SKM-1 (cell line): ENCODE results near the gene NFE2L1.
"Not testable (repeated sequence)": the region's sequence is repeated elsewhere in the genome, so short reads cannot be mapped to it uniquely, and the experiment has no call there.

ENCODE experiments used
- DNase-seq: peaks from one replicate; lab custom pipeline; 2025; ENCODE audit not compliant: unreplicated experiment; lab: John Stamatoyannopoulos, UW

Gene NFE2L1

DNA sequence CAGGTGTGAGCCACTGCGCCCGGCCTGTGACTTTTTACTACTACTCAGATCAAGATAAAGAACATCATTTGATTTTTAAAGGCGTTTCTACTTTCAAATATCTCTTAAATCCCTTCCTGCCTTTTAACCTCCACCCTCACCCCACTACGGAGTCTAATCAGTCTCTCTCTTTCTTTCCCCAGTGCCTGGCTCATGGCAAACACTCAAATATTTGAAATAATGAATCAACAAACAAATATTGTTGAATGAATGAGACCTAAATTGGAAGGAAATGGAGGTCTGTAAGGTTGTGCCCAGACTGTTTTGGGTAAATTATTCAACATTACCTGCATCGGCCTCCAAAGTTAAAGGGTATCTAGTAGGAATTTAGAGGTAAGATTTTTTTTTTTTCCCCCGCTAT lies 25.3 kb upstream of the NFE2L1 start:
- no peak for DNase-seq

DNA sequence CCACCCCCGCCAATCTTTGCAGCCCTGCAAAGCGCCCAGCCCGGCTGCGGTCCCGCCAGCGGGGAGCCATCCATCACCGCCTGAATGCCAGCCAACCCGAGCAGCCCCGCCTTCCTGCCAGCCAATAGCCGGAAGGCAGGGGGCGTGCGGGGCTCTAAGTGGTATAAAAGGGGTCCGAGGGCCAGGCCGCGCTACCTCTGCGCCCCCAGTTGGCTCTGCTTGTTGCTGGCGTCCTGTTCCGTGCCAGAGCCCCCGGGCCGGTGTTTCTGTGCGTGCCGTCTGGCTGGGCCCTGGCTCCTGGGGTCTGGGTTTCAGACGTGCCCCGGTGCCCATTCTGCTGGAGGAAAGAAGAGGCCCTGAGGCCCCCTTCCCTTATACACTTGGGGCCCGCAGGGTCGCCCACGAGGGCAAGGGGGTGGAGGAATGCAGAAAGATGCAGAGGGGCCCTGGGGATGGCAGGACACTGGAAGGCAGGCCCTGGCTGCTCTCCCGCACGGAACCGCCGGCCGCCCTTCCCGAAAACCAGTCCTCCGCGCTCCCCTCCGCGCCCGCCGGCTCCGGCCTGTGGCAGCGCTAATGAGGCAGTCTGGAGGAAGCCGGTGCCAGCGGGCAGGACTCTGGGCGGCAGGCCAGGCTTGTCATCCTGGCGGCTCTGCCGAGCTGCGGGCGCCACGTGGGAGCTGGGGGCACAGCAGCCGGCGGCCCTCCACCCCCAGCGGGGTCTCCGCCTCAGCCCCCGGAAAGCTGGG lies 24.6 kb upstream of the NFE2L1 start:
- no peak for DNase-seq

DNA sequence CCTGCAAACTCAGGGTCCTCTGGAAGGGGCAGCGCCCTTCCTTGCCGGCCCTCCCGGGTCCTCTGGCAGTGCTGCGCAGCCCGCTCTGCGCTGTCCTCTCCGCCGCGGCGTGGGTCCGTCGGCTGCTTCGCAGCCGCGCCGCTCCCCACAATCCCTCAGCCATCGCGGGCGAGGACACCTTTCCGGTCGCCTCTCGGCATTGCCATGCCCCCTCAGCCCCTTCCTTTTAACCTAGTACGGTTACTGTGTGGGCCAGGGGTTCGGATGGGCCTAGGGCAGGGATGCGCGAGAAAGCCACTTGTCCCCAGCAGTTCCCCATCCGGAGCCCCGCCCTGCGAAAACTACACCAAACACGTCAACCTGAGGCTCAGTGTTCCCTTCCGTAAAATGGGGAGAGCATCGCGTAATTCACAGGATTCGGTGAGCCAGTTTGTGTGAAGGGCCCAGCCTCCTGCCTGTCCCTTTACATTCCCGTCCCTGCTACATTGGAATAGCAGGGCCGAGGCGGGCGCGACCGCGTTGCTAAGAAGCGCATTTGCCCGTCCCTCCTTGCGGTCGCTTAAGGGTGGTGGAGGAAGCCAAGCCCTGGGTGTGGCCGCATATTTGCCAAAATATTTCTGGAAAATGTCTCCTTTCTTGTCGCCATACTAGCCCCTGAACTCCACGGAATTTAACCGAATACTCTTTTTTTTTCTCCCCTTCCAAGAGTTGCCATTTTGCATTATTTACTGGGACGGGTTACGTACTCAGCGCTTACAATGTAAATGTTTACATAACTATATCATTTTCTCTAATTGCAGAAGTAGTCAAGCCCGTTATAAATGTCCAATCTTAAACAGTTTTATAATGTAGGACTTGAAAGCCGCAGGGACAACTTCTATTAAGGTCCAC lies 23.8 kb upstream of the NFE2L1 start:
- no peak for DNase-seq

DNA sequence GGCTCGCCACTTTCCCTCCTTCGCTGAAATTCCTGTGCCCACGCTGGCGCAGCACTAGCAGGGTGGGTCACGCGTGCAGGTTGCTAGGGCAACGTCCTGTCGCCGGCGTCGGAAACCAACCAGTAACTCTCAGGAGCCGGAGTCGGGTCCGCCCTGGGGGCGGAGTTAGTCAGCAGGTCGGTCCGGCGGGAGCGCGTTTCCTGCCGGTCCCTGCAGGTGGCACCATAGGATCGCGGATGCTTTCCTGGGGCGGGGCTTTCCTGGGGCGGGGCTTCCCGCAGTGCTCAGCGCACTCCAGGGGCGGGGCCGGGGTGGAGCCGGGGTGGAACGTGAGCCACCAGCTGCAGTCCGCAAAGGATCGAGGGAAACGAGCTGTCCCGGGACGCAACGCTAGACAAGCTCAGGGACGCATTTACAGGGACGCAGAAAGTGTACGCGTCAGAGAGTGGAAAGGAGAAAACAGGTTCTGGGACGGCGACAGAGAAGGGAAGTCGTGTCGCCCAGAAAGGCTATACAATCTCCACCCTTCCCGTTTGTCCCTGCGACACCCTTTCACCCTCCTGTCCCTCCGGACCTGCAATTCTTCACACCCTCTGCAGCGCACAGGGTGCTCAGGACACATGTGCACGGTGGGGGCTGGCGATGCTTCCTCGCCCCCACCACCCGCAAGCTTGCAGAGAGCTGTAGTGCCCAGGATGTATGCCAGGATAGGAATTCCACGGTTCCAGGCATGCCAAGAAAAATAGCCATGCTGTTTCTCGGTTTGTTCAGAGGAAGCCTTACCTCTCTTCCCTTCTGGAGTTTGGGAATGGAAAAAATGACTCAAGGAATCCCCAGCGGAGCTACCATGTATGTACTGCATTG lies 22.9 kb upstream of the NFE2L1 start:
- DNase-seq: peak; percentile 76

DNA sequence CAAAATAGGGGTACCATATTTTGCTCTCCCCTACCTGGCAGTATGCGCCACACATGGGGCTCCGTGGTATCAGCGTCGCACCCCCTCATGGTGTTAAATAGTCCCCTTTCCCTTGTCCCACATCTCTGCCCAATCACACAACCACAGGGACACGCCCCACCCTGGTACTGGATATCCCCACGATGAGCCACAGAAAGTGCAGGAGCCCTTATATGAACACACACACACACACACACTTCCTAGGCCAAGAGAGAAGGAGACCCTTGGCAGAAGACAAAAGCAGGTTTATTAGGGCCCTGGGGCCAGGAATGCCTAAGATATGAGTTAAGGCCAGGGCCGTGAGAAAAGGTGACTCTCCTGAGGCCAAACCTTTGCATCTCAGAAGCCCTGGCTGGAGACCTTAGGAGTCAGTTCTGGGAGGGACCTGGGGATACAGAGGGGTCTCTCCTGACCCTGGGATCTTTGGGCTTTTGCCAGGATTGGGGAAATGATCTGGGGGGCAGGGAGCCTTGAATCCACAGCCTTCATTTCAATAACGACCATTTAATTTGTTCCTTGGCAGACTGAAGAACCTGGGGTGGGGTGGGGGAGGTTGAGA lies 22.2 kb upstream of the NFE2L1 start:
- no peak for DNase-seq

DNA sequence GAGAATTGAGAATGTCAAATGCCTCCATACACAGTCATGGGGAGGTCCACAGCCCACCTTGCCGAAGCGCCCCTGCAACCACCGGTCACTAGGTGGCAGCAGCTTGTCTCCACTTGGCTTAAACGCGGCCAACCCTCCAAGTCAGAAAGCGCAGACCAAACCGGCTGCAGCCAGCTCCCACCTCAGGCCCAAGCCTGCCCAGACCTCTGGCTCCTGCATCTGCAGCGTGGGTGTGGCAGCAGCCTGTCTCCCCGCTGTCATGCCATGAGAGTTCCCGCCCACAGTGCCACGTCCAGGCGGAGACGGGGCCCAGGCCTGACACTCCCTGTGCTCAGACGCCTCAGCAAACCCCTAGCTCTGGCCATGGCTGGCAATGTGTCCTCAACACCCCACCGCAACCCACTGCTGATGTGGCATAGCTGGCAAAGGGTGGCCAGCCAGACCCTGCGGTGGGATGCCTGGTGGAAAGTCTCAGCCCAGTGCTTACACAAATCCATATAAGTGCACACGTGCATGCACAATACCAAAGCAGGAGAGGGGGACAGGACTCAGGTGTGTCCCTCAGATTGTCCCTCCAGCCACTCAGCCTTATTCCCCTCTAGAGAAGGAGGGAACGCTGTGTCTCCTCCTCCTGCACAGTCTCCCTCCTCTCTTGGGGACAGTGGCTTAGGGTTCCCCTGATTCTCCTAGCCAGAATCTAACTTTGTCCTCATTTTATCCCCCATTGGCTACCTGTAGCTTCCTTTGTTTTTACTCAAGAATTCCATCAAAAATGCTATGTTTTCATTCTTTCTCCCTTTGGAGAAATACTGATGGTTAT lies 21.4 kb upstream of the NFE2L1 start:
- peak; percentile 63 for DNase-seq

DNA sequence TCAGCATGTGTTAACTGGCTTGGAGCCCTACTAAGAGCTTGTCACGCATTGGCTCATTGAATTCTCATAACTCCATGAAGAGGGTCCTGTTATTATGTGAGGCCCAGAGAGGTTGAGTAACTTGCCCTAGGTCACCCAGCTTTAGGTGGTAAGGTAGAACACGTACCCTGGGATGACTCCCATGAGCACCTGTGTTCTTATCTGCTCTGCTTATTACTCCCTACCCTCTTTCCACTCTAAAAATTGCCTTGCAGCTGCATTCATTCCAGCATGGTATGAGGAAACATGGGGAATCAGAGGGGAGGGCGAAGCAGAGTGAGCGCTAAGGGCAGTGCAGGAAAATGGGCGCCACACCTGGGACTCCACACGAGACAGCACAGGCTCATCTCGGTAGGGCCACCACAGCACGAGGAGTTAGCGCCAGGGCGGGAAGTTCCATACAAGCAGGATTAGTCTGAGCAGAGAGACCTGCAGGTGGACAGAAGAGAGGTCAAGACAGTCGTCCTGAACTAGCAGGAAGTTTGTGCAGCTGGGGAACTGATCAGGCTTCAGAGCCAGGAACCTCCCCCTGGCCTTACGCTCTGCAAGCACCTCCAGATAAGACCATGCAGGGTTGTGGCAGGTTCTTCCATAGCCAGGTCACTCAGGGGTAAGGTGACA lies 20.7 kb upstream of the NFE2L1 start:
- DNase-seq: no peak

DNA sequence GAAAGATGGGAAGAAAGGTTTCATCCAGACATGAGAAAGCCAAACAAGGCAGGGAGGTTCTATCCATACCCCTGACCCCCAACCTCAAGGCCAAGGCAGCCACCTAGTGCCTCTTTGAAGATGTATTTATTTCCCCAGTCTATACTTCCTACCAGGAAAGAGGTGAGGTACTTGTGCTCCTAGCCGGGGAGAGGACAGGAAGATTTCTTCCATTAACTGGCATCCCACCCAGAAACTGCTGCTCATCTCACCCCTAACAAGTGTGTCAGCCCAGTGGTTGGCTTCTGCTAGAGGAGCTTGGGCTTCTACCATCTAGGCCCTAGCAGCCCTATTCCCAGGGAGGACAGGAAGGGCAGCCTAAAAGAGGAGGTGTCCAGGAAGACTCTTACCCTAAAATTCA lies 19.4 kb upstream of the NFE2L1 start:
- DNase-seq: no peak

DNA sequence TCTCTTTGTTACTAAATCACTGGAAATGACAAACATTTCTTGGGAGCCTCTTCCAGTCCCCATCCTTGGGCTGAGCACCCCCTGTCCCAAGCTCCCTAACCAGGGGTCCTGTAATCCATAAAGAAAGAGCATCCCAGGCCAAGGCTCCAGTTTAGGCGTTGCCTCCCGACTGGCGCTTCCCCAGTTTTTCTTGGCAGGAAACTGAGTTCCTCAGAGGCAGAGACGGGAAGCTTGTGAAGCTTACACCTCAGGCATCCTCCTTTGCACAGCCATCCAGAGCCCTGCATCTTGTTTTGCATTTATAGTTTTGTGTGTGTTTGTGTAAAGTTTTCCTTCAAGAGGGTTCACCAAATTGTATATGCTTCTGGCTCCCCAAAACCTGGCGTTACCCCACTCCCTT lies 17.6 kb upstream of the NFE2L1 start:
- no peak for DNase-seq

DNA sequence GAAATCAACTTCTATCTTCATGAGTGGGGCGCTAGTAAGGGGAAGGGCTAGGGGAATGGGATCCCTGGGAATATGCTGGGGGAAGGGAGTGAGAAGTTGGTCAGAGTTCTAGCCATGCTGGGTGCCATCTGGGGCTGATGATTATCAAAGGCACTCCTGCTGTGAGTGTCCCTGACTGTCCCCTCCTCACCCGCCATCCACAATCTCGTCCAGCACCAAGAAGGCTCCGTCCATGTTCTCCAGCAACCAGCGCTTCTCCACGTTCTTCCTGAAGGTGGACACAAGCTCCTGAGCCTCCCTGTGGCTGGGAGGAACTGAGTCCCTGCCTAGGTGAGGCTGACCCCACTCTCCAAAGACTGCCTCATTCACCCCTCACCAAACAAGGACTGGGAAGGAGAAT lies 16.2 kb upstream of the NFE2L1 start:
- no peak for DNase-seq

DNA sequence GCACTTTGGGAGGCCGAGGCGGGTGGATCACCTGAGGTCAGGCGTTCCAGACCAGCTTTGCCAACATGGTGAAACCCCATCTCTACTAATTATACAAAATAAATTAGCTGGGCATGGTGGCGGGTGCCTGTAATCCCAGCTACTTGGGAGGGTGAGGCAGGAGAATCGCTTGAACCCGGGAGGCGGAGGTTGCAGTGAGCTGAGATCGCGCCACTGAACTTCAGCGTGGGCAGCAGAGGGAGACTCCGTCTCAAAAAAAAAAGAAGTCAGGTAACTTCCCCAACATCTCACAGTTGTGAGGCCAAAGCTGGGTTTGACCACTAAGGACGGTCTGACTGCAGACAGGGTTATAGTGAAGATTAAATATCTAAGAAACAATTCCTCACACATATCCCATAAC lies 13.4 kb upstream of the NFE2L1 start:
- not testable (repeated sequence) for DNase-seq

DNA sequence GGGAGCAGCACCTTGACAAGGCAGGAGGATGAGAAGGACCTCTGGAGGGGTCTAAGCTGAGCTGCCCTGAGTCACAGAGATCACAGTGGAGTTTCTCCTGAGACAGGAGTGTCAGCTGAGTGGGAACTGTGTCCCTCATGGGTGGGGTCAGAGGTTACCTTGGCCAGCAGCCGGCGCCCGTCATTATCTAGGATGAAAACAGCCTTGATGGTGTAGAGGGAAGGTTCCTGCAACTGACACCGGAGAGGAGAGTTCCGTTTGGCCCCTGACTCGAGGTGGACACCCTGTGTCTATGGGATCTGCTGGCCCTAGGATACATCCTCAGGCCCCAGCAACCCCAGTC lies 11.5 kb upstream of the NFE2L1 start:
- DNase-seq: no peak

DNA sequence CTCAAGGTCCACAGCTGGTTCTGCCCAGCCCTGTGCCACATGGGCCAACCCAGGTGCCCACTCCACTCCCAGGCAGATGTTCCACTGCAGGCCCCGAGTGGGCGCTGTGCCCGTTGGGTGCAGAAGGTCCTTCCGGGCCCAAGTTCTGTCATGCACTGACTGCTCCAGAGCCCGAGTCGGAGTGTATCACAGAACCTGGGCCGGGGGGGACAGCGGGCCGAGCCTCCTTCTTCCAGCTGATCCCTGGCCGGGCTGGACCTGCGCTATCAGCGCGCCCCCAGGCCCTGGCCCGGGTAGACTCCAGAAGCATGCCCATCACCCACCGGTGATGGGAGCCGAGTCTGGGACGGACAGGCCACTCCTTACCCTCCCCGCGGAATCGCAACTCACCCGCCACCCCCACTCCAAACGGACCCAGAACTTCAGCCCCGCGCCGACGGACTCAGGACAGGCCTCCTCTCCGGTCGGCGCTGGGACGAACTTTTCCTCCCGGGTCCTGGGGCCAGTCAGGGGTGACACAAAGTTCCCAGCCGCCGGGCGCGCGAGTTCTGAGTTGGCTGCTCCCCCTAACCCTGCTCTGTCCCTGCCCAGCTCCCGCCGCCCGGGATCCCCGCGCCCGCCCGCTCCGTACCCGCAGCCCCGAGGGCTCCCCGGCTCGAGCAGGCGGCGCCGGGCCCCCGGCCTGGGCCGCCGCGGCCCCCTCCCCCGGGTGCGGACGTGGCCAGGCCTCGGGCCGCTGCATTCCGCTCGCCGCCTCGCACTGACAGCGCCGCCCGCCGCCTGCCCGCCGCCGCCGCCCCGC lies 10.9 kb upstream of the NFE2L1 start, which contains the start of gene COPZ2:
Gene COPZ2 (minus strand): TSS at position 762 of the 802 bp plus-strand sequence. CDS start 20 bp downstream, at position 742.
- no peak for DNase-seq

DNA sequence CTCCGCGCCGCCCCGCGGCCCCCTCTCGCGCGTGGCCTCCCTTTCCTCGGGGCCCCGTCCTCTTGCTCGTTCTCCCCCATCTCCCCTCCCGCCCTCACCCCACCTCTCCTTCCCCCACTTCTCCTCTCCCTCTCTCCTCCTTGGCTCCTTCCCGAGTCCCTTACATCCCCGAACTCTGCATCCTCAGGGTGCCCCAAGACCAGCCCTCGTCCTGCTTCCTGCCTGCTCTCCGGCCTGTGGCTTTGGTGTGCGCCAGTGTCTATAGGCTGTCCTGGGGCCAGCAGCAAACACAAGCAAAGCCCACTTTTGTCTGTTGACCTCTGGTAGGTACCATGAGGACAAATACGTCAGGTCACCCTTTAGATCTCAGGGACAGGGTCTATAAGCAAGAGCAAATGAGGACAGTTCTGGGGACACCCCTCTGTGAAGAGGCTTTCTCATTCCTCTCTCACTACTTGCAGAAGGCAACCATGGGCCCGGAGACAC lies 10.3 kb upstream of the NFE2L1 start:
- no peak for DNase-seq

DNA sequence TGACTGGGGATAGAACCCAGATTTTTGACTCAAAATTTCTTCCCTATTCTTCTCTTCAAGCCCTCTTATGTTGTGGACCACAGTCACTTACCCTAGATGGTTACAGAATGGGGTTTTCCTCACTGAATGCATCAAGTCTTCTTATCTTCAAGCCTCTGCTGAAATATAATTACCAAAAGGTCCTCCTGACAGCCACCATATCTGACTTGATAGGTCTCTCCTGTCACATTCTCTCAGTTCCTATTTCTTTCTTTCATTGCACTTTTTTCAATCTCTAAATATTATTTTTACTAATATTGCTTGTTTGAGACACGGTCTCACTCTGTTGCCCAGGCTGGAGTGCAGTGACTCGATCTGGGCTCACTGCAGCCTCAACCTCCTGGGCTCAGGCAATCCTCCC lies 9.5 kb upstream of the NFE2L1 start:
- no peak for DNase-seq

DNA sequence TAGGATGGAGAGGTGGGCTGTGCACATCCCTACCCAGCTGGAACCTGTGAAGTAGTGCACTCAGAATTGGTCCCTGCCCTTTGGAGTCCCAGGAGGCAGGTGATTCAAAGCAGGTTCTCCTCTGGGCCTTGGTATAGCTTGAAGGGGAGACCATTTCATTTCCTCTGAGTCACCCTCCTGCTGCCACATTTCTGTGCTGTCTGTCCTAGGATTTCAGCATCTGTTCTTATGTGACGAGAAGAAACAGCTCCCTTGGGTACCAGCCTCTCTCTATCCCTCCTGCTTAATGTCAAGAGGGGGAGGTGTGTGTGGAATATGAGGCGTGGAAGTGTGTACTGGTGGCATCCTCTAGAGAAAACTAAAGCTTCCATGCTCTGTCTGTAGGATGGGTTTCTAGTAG lies 5.0 kb upstream of the NFE2L1 start:
- no peak for DNase-seq

DNA sequence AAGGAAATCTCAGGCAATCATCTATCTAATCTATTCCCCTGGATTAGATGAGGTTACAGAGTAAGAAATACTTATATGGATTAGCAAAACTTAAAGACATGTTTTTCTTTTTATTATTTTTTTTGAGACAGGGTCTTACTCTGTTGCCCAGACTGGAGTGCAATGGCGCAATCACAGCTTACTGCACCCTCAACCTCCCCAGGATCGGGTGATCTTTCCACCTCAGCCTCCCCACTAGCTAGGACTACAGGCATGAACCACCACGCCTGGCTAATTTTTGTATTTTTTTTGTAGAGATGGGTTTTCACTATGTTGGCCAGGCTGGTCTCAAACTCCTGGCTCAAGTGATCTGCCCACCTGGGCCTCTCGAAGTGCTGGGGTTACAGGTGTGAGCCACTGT lies 3.3 kb upstream of the NFE2L1 start:
- no peak for DNase-seq

DNA sequence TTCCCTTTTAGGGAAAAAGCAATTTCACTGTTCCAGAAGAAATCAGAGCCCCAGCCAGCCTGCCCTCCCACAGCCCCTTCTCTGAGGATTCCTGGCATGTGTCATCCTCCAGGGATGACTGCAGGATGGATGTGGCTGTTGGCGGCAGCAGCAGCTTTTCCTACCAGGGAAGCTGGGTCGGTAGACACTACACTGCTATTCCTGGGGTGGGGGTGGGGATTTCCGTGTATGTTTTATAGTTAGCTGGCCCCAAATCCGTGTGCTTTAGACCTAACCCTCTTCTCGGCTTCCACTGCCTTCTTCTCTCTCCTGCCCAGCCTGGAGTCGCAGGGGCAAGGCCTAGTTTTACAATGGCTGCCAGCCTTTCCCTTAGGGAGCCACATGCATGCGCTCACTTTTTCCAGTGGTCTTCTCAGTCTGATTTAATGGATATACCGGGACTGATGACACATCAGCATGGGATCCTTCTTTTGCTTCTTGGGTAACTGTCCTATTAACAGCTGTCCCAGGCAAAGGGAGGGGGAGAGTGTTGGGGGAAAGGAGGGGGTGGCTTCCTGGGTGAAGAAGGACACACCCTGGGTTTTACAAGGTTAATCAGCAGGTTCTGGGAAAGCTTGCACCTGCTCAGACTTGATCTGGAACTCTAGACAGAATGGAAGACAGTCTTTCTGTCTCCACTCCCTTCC lies 2.7 kb upstream of the NFE2L1 start:
- DNase-seq: no peak
